Neural cell (in vitro differentiated cells): ENCODE results near the gene F2. TPM values are rescaled to one million over a fixed set of nuclear protein-coding genes. Genes with fewer than 3 reads are reported as not detected.

ENCODE experiments used
- H2AFZ ChIP-seq: fragments of 200-600, 300-800 bp; sonication (generic), shearing (Covaris generic); 2 replicates; pipeline ENCODE4 v1.6.0; 2014; ENCODE audit warnings: low read depth, mild to moderate bottlenecking, antibody characterized with exemption, low read length, moderate library complexity
- H3F3A ChIP-seq: fragments of 200-600 bp; shearing (Covaris generic); 2 replicates; pipeline ENCODE4 v1.6.1; 2016; ENCODE audit warnings: mild to moderate bottlenecking, moderate library complexity, mixed read lengths, antibody characterized with exemption, low read length; ENCODE audit not compliant: insufficient read depth, poor library complexity, severe bottlenecking
- H3K27ac ChIP-seq: fragments of 200-600, 300-800 bp; sonication (generic), shearing (Covaris generic); 2 replicates; pipeline ENCODE4 v1.5.1; 2014; ENCODE audit warnings: mild to moderate bottlenecking, low read length, moderate library complexity
- H3K27me3 ChIP-seq: fragments of 300-800, 200-600 bp; sonication (generic), shearing (Covaris generic); 2 replicates; pipeline ENCODE4 v1.6.0; 2014; ENCODE audit warnings: mild to moderate bottlenecking, low read depth, low read length, moderate library complexity; ENCODE audit not compliant: insufficient read depth
- H3K36me3 ChIP-seq: fragments of 300-800, 200-600 bp; sonication (generic), shearing (Covaris generic); 2 replicates; pipeline ENCODE4 v1.5.1; 2014; ENCODE audit warnings: mild to moderate bottlenecking, antibody characterized with exemption, low read length, moderate library complexity; ENCODE audit not compliant: insufficient read depth
- H3K4me2 ChIP-seq: fragments of 300-800, 200-600 bp; sonication (generic), shearing (Covaris generic); 2 replicates; pipeline ENCODE4 v1.6.0; 2014; ENCODE audit warnings: mild to moderate bottlenecking, low read length
- H3K4me3 ChIP-seq: fragments of 300-800, 200-600 bp; sonication (generic), shearing (Covaris generic); 2 replicates; pipeline ENCODE4 v1.5.1; 2014; ENCODE audit warnings: mild to moderate bottlenecking, low read length, moderate library complexity
- H3K79me2 ChIP-seq: fragments of 200-600 bp; shearing (Covaris generic); replicated peaks from 2 replicates; pipeline ENCODE4 v1.6.0; 2014; ENCODE audit warnings: mild to moderate bottlenecking, low read length, moderate library complexity; ENCODE audit not compliant: insufficient read depth
- H3K9ac ChIP-seq: fragments of 300-800, 200-600 bp; sonication (generic), shearing (Covaris generic); 2 replicates; pipeline ENCODE4 v1.6.1; 2016; ENCODE audit warnings: mild to moderate bottlenecking, low read length, mixed read lengths
- H3K9me2 ChIP-seq: fragments of 200-600 bp; shearing (Covaris generic); 2 replicates; pipeline ENCODE4 v1.6.1; 2016; ENCODE audit warnings: mild to moderate bottlenecking, low read length, mixed read lengths; ENCODE audit not compliant: insufficient read depth
- H3K9me3 ChIP-seq: fragments of 200-600, 300-800 bp; sonication (generic), shearing (Covaris generic); 2 replicates; pipeline ENCODE4 v1.6.1; 2016; ENCODE audit warnings: mild to moderate bottlenecking, mixed run types, low read length, moderate library complexity, mixed read lengths
- H4K20me1 ChIP-seq: fragments of 200-600 bp; shearing (Covaris generic); 2 replicates; pipeline ENCODE4 v1.6.1; 2016; ENCODE audit warnings: mild to moderate bottlenecking, mixed run types; ENCODE audit not compliant: insufficient read depth
- EP300 ChIP-seq: fragments of 450-650 bp; conservative IDR thresholded peaks from 2 replicates; pipeline ENCODE4 v1.6.1; 2014; ENCODE audit warnings: antibody characterized with exemption, mild to moderate bottlenecking, moderate library complexity; ENCODE audit not compliant: poor library complexity, severe bottlenecking
- EZH2 ChIP-seq: fragments of 200-600, 300-800 bp; shearing (Covaris generic), sonication (generic); IDR thresholded peaks from 2 replicates; pipeline ENCODE4 v1.6.1; 2014; ENCODE audit warnings: antibody characterized with exemption, low read length, borderline replicate concordance, mild to moderate bottlenecking; ENCODE audit not compliant: insufficient read depth, poor library complexity, severe bottlenecking
- MXI1 ChIP-seq: fragments of 450-650 bp; conservative IDR thresholded peaks from 2 replicates; pipeline ENCODE4 v1.6.1; 2014; ENCODE audit warnings: antibody characterized with exemption, mild to moderate bottlenecking; ENCODE audit not compliant: poor library complexity, severe bottlenecking
- POLR2AphosphoS5 ChIP-seq: IDR thresholded peaks from 2 replicates; pipeline ENCODE4 v1.6.1; 2012
- RAD21 ChIP-seq: fragments of 450-650 bp; conservative IDR thresholded peaks from 2 replicates; pipeline ENCODE4 v1.6.1; 2014; ENCODE audit warnings: antibody characterized with exemption, mild to moderate bottlenecking, moderate library complexity
- REST ChIP-seq: IDR thresholded peaks from 2 replicates; pipeline ENCODE4 v1.6.1; 2012; ENCODE audit warnings: borderline replicate concordance
- SMC3 ChIP-seq: fragments of 450-650 bp; conservative IDR thresholded peaks from 2 replicates; pipeline ENCODE4 v1.6.1; 2014; ENCODE audit warnings: antibody characterized with exemption, mild to moderate bottlenecking, moderate library complexity; ENCODE audit not compliant: poor library complexity
- TAF1 ChIP-seq: IDR thresholded peaks from 2 replicates; pipeline ENCODE4 v1.6.1; 2012; ENCODE audit warnings: low read depth
- polyA plus RNA-seq: library from polyadenylated mRNA; depleted of rRNA; stranded (reverse); fragments of >200 nt; gene quantifications from 2 replicates; pipeline ENCODE4 v1.2.3, GENCODE V29; 2014
- TF ChIP-seq, protein P1 (sequence below): fragments of 450-650 bp; IDR thresholded peaks from 2 replicates; pipeline ENCODE4 v1.5.1; 2014; ENCODE audit warnings: antibody characterized with exemption, mild to moderate bottlenecking, moderate library complexity; ENCODE audit not compliant: poor library complexity, severe bottlenecking

F2 gene
- polyA plus RNA-seq, 1 donor from 2014 or later, result 0.94 TPM

DNA sequence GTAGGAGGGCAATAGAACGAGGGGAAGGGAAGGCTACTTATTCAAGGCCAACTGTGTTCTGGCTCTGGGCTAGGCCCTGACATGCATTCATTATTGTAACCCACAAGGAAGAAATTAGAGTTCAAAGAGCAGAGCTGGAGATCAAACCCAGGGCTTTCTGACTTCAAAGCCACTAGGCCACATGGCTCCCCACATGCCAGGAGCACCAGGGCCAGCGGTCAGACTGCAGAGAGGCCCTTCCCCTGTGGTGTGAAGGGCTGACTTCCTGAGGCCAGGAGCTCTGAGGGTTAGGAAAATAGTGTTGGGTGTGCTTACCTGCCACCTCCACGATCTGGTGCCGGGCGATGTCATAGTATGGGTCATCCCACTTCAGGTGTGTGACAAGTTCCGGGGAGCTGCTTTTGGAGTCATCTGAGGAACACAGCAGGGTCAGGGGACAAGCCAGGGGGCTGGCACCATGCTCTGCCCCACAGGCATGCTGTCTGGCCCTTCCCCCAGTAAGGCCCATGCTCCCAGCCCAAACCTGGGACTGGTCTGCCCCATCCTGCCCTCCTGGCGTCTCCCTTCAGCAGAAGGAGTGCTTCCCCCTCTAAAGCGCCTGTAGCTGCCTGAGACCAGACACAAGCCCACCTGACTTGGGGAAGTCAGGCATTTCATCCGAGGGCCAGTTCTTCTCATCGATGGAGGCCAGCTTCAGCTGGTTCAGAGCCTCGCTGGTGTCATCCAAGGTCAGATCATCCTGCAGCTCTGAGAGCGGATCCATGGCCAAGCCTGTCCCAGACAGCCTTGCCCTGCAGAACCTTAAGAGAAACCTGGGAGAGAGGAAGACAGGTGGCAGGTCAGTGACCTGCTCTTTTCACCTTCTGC, 23.4 kb upstream of the F2 start:
- no peaks in the 10 kb centered on the region for H3K27me3 ChIP-seq
- no peak overlapping the region for H3K9ac ChIP-seq
- no peaks in the 10 kb centered on the region for H3K9me3 ChIP-seq
- H4K20me1 ChIP-seq, result no peaks in the 10 kb centered on the region
- no peaks in the 10 kb centered on the region for H3K36me3 ChIP-seq
- H3K27ac ChIP-seq, result no peak overlapping the region
- no peak overlapping the region for H2AFZ ChIP-seq
- no peak overlapping the region for H3K4me3 ChIP-seq
- peaks cover 13% of the 10 kb centered on the region for H3K79me2 ChIP-seq
- no peaks in the 10 kb centered on the region for H3K9me2 ChIP-seq
- no peaks in the 10 kb centered on the region for H3F3A ChIP-seq
- H3K4me2 ChIP-seq, result no peak overlapping the region
- no peak for TF ChIP-seq SMC3
- TF ChIP-seq MXI1, result no peak
- TF ChIP-seq, protein P1, sequence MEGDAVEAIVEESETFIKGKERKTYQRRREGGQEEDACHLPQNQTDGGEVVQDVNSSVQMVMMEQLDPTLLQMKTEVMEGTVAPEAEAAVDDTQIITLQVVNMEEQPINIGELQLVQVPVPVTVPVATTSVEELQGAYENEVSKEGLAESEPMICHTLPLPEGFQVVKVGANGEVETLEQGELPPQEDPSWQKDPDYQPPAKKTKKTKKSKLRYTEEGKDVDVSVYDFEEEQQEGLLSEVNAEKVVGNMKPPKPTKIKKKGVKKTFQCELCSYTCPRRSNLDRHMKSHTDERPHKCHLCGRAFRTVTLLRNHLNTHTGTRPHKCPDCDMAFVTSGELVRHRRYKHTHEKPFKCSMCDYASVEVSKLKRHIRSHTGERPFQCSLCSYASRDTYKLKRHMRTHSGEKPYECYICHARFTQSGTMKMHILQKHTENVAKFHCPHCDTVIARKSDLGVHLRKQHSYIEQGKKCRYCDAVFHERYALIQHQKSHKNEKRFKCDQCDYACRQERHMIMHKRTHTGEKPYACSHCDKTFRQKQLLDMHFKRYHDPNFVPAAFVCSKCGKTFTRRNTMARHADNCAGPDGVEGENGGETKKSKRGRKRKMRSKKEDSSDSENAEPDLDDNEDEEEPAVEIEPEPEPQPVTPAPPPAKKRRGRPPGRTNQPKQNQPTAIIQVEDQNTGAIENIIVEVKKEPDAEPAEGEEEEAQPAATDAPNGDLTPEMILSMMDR, result no peak
- no peak for TF ChIP-seq RAD21
- TF ChIP-seq EZH2, result no peak
- TF ChIP-seq POLR2AphosphoS5, result no peak
- TF ChIP-seq TAF1, result no peak
- no peak for TF ChIP-seq REST
- TF ChIP-seq EP300, result no peak

DNA sequence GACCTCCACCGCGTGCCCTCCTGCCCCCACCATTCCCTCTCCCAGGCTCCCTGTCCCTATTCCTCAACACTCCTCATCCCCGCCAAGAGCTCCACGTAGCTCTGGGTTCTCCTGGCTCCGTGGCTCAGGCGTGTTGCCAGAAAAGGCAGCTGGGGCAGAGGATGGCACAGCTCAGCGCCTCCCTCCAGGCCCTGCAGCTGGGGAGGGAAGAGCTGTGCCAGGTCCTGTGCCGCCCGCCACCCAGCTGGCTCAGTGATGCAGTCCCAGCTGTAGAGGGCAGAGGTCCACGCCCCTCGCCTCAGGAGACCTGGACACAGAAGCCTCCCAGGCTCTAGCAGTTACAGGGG, 22.8 kb upstream of the F2 start:
- Histone ChIP-seq H3K9me3 (no peaks in the 10 kb centered on the region), H3K36me3 (no peaks in the 10 kb centered on the region), H2AFZ (no peak overlapping the region), H4K20me1 (no peaks in the 10 kb centered on the region), H3K27ac (no peak overlapping the region), H3F3A (no peaks in the 10 kb centered on the region), H3K79me2 (peaks cover 16% of the 10 kb centered on the region), H3K4me2 (no peak overlapping the region), H3K27me3 (no peaks in the 10 kb centered on the region), H3K4me3 (no peak overlapping the region), H3K9me2 (no peaks in the 10 kb centered on the region), H3K9ac (no peak overlapping the region)
- no peak for TF ChIP-seq EZH2
- TF ChIP-seq, protein P1, result no peak
- no peak for TF ChIP-seq SMC3
- no peak for TF ChIP-seq POLR2AphosphoS5
- no peak for TF ChIP-seq TAF1
- TF ChIP-seq MXI1, result no peak
- no peak for TF ChIP-seq RAD21
- TF ChIP-seq REST, result no peak
- no peak for TF ChIP-seq EP300
